ENCODE results near the gene HCN2.
A peak's percentile ranks its signal among the peaks of the same experiment; 100 is the strongest.

Gene HCN2

GRCh38 chr19:560121-560520 lies 29.6 kb upstream of the HCN2 start:
- no peak overlapping the region for H3K4me3 ChIP-seq (ENCODE audit: low read length)
- no peak for DNase-seq (ENCODE audit: low read depth)
- TF ChIP-seq, protein P1, sequence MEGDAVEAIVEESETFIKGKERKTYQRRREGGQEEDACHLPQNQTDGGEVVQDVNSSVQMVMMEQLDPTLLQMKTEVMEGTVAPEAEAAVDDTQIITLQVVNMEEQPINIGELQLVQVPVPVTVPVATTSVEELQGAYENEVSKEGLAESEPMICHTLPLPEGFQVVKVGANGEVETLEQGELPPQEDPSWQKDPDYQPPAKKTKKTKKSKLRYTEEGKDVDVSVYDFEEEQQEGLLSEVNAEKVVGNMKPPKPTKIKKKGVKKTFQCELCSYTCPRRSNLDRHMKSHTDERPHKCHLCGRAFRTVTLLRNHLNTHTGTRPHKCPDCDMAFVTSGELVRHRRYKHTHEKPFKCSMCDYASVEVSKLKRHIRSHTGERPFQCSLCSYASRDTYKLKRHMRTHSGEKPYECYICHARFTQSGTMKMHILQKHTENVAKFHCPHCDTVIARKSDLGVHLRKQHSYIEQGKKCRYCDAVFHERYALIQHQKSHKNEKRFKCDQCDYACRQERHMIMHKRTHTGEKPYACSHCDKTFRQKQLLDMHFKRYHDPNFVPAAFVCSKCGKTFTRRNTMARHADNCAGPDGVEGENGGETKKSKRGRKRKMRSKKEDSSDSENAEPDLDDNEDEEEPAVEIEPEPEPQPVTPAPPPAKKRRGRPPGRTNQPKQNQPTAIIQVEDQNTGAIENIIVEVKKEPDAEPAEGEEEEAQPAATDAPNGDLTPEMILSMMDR (conservative IDR thresholded peaks at IDR 0.05; ENCODE audit: low read length), result no peak

- H3K4me3 ChIP-seq (ENCODE audit: low read length), result no peak overlapping the region
- TF ChIP-seq, protein P1 (conservative IDR thresholded peaks at IDR 0.05; ENCODE audit: low read length), result no peak
- DNase-seq (ENCODE audit: low read depth), result peak; percentile 76
Observed at GRCh38 chr19:566403-566802, 23.3 kb upstream of the HCN2 start.

GRCh38 chr19:566844-567243 lies 22.8 kb upstream of the HCN2 start:
- TF ChIP-seq, protein P1 (conservative IDR thresholded peaks at IDR 0.05; ENCODE audit: low read length), result no peak
- H3K4me3 ChIP-seq (ENCODE audit: low read length), result no peak overlapping the region
- no peak for DNase-seq (ENCODE audit: low read depth)

DNA sequence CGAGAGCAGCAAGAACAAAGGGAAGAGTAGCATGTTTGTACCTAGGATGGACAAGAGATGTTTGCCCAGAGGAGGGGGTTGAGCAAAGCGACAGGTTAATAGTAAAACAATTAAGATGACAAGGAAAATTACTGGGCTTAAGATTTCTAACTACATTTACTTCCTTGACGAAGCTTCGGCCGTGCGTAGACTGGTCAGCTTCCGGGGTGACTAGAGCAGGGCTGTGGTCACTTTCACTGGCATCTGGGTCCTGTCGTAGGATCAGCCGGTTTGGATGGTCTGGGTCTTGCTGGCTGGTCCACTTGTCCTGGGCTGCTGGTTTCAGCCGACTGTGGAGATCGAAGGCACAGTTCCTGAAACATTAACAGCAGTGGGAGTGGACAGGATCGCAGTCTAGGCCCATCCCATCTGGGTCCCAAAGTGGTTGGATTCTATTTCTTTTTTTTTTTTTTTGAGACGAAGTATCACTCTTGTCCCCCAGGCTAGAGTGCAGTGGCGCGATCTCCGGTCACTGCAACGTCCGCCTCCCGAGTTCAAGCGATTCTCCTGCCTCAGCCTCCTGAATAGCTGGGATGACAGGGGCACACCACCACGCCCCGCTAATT lies 22.3 kb upstream of the HCN2 start:
- TF ChIP-seq, protein P1 (conservative IDR thresholded peaks at IDR 0.05; ENCODE audit: low read length), result no peak
- H3K4me3 ChIP-seq (ENCODE audit: low read length), result no peak overlapping the region
- no peak for DNase-seq (ENCODE audit: low read depth)

- H3K4me3 ChIP-seq (ENCODE audit: low read length), result no peak overlapping the region
- TF ChIP-seq, protein P1 (conservative IDR thresholded peaks at IDR 0.05; ENCODE audit: low read length), result no peak
- DNase-seq (ENCODE audit: low read depth), result no peak
Observed at GRCh38 chr19:570251-570686, 19.4 kb upstream of the HCN2 start.

DNA sequence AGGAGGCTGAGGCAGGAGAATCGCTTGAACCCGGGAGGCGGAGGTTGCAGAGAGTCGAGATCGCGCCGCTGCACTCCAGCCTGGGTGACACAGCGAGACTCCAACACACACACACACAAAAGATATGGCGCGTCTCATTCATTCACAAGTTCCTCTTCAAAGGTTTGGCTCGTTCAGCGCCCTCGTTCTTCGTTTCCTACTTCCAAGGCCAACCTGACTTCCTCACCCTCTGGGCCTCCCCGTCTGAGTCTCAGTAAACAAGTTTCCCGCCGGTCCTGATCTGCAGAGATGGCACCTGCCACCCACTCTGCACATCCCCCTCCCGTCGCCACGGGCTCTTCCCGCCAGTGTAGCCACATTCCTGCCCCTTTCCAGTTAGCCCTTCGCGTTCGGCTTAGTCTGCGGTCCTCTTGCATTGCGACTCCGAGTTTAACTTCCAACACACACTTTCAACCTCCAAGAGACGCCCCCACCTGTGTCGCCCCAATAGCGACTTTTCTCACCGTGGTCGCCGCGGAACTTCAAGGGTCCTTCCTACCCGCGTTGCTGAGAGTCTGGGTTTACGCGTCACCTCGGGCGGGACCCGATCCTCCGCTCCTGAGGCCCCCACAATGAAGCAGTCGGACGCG lies 18.6 kb upstream of the HCN2 start:
- no peak for DNase-seq (ENCODE audit: low read depth)
- TF ChIP-seq, protein P1 (conservative IDR thresholded peaks at IDR 0.05; ENCODE audit: low read length), result no peak
- peak overlapping the region; percentile 65 for H3K4me3 ChIP-seq (ENCODE audit: low read length)

GRCh38 chr19:571566-571974 lies 18.1 kb upstream of the HCN2 start:
- TF ChIP-seq, protein P1 (conservative IDR thresholded peaks at IDR 0.05; ENCODE audit: low read length), result no peak
- H3K4me3 ChIP-seq (ENCODE audit: low read length), result peak overlapping the region; percentile 65
- DNase-seq (ENCODE audit: low read depth), result no peak

Measured in AG10803 (cell line).